Measurements from ENCODE around the gene TBXA2R. TPM values are rescaled to one million over a fixed set of nuclear protein-coding genes. Genes with fewer than 3 reads are reported as not detected.

TBXA2R gene
- total and polyA plus RNA-seq, 2 of the 4 experiments (the other 2 are of a cell fraction): 0.36 to 2.3 TPM

DNA sequence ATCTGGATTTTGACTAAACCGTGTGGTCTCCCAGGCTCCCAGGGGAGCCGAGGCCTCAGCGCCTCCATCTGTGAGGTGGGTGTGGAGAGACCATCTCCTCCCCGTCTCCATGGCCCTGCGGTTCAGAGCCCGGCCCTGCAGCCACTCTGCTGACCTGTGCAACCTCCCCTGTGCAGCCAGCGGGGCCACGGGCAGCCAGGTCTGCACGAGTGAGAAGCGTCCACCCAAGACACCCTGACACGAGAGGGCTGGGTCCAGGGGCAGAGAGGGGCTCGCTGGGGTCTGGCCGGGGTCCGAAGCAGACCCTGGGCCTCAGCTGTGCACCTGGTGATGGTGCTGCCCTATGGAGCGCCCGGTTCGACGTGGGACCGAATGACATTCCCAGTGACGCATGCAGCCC, 30.3 kb upstream of the TBXA2R start:
- H2AK9ac ChIP-seq (replicated peaks; ENCODE audit: low read depth, low read length, poor library complexity): no peak overlapping the region
- no peak overlapping the region for H3K9ac ChIP-seq (ENCODE audit: low read depth, low read length)
- DNase-seq (no peak), ATAC-seq (ENCODE audit: low read depth) (no peak)
- TF ChIP-seq BHLHE40 (IDR thresholded peaks at IDR 0.05; ENCODE audit: low read depth, low read length): no peak
- TF ChIP-seq POLR2A (IDR thresholded peaks at IDR 0.05; ENCODE audit: low read depth, low read length): no peak
- TF ChIP-seq, protein P1, sequence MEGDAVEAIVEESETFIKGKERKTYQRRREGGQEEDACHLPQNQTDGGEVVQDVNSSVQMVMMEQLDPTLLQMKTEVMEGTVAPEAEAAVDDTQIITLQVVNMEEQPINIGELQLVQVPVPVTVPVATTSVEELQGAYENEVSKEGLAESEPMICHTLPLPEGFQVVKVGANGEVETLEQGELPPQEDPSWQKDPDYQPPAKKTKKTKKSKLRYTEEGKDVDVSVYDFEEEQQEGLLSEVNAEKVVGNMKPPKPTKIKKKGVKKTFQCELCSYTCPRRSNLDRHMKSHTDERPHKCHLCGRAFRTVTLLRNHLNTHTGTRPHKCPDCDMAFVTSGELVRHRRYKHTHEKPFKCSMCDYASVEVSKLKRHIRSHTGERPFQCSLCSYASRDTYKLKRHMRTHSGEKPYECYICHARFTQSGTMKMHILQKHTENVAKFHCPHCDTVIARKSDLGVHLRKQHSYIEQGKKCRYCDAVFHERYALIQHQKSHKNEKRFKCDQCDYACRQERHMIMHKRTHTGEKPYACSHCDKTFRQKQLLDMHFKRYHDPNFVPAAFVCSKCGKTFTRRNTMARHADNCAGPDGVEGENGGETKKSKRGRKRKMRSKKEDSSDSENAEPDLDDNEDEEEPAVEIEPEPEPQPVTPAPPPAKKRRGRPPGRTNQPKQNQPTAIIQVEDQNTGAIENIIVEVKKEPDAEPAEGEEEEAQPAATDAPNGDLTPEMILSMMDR (conservative IDR thresholded peaks at IDR 0.05; ENCODE audit: low read depth, low read length): no peak
- TF ChIP-seq, protein P2, sequence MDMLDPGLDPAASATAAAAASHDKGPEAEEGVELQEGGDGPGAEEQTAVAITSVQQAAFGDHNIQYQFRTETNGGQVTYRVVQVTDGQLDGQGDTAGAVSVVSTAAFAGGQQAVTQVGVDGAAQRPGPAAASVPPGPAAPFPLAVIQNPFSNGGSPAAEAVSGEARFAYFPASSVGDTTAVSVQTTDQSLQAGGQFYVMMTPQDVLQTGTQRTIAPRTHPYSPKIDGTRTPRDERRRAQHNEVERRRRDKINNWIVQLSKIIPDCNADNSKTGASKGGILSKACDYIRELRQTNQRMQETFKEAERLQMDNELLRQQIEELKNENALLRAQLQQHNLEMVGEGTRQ (IDR thresholded peaks at IDR 0.05; ENCODE audit: low read depth, low read length): no peak
- no peak for TF ChIP-seq RFX5 (IDR thresholded peaks at IDR 0.05; ENCODE audit: low read depth, low read length)
- TF ChIP-seq CHD1 (IDR thresholded peaks at IDR 0.05; ENCODE audit: low read depth, low read length): no peak
- no peak for TF ChIP-seq RAD21 (IDR thresholded peaks at IDR 0.05; ENCODE audit: low read length)
- TF ChIP-seq SMC3 (IDR thresholded peaks at IDR 0.05; ENCODE audit: low read depth, low read length): no peak
- TF ChIP-seq FOS (IDR thresholded peaks at IDR 0.05; ENCODE audit: low read depth, low read length): no peak
- TF ChIP-seq RCOR1 (IDR thresholded peaks at IDR 0.05; ENCODE audit: insufficient replicate concordance, low read length): no peak
- no peak for TF ChIP-seq MXI1 (IDR thresholded peaks at IDR 0.05; ENCODE audit: borderline replicate concordance, low read depth, low read length)
- no peak for TF ChIP-seq NFE2L2 (IDR thresholded peaks at IDR 0.05; ENCODE audit: low read depth, low read length)
- TF ChIP-seq, protein P3, sequence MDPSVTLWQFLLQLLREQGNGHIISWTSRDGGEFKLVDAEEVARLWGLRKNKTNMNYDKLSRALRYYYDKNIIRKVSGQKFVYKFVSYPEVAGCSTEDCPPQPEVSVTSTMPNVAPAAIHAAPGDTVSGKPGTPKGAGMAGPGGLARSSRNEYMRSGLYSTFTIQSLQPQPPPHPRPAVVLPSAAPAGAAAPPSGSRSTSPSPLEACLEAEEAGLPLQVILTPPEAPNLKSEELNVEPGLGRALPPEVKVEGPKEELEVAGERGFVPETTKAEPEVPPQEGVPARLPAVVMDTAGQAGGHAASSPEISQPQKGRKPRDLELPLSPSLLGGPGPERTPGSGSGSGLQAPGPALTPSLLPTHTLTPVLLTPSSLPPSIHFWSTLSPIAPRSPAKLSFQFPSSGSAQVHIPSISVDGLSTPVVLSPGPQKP (IDR thresholded peaks at IDR 0.05; ENCODE audit: borderline replicate concordance, low read depth, low read length): no peak
- no peak overlapping the region for H3K4ac ChIP-seq (ENCODE audit: low read depth, low read length)
- no peak overlapping the region for H2AK5ac ChIP-seq (ENCODE audit: low read depth, low read length)
- no peak overlapping the region for H2BK5ac ChIP-seq (ENCODE audit: low read depth, low read length, poor library complexity, severe bottlenecking)
- no peak overlapping the region for H2BK120ac ChIP-seq (ENCODE audit: low read depth, low read length)
- POLR2A ChIA-PET (ENCODE audit: unreplicated experiment): no interaction called here
- H3K9me1 ChIP-seq (ENCODE audit: insufficient read depth, low read length): no peaks in the 10 kb centered on the region
- dilution Hi-C loops (cut with HindIII; ENCODE audit: low sequenced_read_pairs, unreplicated experiment): no loop called here
- in situ Hi-C loops (cut with MboI; ENCODE audit: low sequenced_read_pairs): no loop called here
- no peaks in the 10 kb centered on the region; a peak in 1 of 4 replicates for H3K79me1 ChIP-seq (ENCODE audit: low read depth in 1 of 2, low read length in 2 of 2)
- H3K4me3 ChIP-seq (ENCODE audit: insufficient read depth, low read depth, low read length): no peak overlapping the region
- H3K27ac ChIP-seq (ENCODE audit: insufficient read depth, low read length): no peak overlapping the region
- no peak overlapping the region for H4K8ac ChIP-seq (ENCODE audit: low read depth in 2 of 2, low read length in 2 of 2)
- 94% methylated on average over 12 of the region's 20 CpGs; no CpG with 5 or more reads in 1 of the 2 experiments for WGBS, 2 experiments (ENCODE audit: extremely low coverage in 2 of 2, insufficient read length in 1 of 2)
- H4K20me1 ChIP-seq (ENCODE audit: insufficient read depth, low read length): no peaks in the 10 kb centered on the region; the same call in 1 of the 2 replicates
- no peak overlapping the region for H2AFZ ChIP-seq (replicated peaks; ENCODE audit: low read length, poor library complexity)
- H3K56ac ChIP-seq (ENCODE audit: extremely low read depth, insufficient read depth, low read length): no peak overlapping the region
- H2BK20ac ChIP-seq (ENCODE audit: low read depth, low read length): no peak overlapping the region
- no peak overlapping the region for H4K91ac ChIP-seq (ENCODE audit: insufficient read depth, low read depth, low read length)
- intact Hi-C loops (cut with micrococcal nuclease): no loop called here
- H3K4me1 ChIP-seq (ENCODE audit: control insufficient read depth, insufficient read depth, low read length): no peaks in the 10 kb centered on the region
- CTCF ChIA-PET: no interaction called here
- no peak overlapping the region for H4K5ac ChIP-seq (ENCODE audit: low read depth, low read length)
- H2BK15ac ChIP-seq (ENCODE audit: low read depth, low read length): no peak overlapping the region
- no peaks in the 10 kb centered on the region for H3K9me3 ChIP-seq (ENCODE audit: control insufficient read depth, insufficient read depth, low read length)
- no peak overlapping the region for H3K23ac ChIP-seq (ENCODE audit: low read depth, low read length)
- no peak overlapping the region for H3K14ac ChIP-seq (replicated peaks; ENCODE audit: low read depth, low read length)
- peaks cover 36% of the 10 kb centered on the region for H3K36me3 ChIP-seq (ENCODE audit: control insufficient read depth, insufficient read depth, low read length)
- no peak overlapping the region for H3K18ac ChIP-seq (ENCODE audit: low read depth, low read length)
- H3K4me2 ChIP-seq (ENCODE audit: low read depth, low read length): no peak overlapping the region
- BruUV-seq (replicated peaks): no TSS peak
- H3K27me3 ChIP-seq (ENCODE audit: control insufficient read depth, insufficient read depth, low read length): no peaks in the 10 kb centered on the region
